Nephron (organoid): ENCODE data around the gene ASGR2.

Experiments
- H3K27ac Mint-ChIP-seq, 3 experiments: 2 replicates each; pipeline ENCODE4 v1.8.0; 2020; ENCODE audit warnings: mixed read lengths in 3 of 3, mild to moderate bottlenecking in 2 of 3, moderate library complexity in 1 of 3
- H3K27me3 Mint-ChIP-seq: 2 replicates; pipeline ENCODE4 v1.8.0; 2021; ENCODE audit warnings: low read depth, mild to moderate bottlenecking, moderate library complexity, mixed read lengths
- H3K36me3 Mint-ChIP-seq: 2 replicates; pipeline ENCODE4 v1.8.0; 2020; ENCODE audit warnings: low read depth, mixed read lengths
- H3K4me1 Mint-ChIP-seq: 2 replicates; pipeline ENCODE4 v1.8.0; 2020; ENCODE audit warnings: mixed read lengths
- H3K4me3 Mint-ChIP-seq, 3 experiments: 2 replicates each; pipeline ENCODE4 v1.8.0; 2020; ENCODE audit warnings: mild to moderate bottlenecking in 3 of 3, mixed read lengths in 3 of 3, moderate library complexity in 2 of 3
- H3K9me3 Mint-ChIP-seq: 2 replicates; pipeline ENCODE4 v1.8.0; 2020; ENCODE audit warnings: mixed read lengths
- TF ChIP-seq, protein P1 (sequence below), 3 experiments: fragments of 200-600 bp; sonication (generic); IDR thresholded peaks; one replicate each; pipeline ENCODE4 v1.5.0; 2021; ENCODE audit warnings: antibody characterized with exemption in 3 of 3; ENCODE audit not compliant: unreplicated experiment in 3 of 3

Gene ASGR2

DNA sequence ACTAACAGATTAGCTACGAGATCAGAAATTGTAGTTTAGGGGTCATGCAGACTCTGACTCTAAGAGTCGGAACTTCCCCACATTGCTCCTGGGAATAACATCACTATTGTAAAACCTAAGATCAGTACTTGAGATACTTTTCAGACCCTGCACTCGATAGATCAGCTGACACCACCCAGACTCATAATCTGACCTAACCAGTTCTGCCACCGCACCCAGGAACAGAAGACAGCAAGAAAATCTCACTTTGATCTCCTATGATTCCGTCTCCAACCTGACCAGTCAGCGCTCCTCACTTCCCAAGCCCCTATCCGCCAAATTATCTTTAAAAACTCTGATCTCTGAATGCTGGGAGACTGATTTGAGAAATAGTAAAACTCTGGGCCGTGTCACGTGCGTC, 27.2 kb upstream of the ASGR2 start:
- Mint-ChIP-seq H3K27me3 (peaks cover 30% of the 10 kb centered on the region), H3K4me1 (peaks cover 3% of the 10 kb centered on the region), H3K27ac (no peak overlapping the region), H3K9me3 (no peaks in the 10 kb centered on the region), H3K4me3 (no peak overlapping the region), H3K36me3 (no peaks in the 10 kb centered on the region)
- TF ChIP-seq, protein P1, sequence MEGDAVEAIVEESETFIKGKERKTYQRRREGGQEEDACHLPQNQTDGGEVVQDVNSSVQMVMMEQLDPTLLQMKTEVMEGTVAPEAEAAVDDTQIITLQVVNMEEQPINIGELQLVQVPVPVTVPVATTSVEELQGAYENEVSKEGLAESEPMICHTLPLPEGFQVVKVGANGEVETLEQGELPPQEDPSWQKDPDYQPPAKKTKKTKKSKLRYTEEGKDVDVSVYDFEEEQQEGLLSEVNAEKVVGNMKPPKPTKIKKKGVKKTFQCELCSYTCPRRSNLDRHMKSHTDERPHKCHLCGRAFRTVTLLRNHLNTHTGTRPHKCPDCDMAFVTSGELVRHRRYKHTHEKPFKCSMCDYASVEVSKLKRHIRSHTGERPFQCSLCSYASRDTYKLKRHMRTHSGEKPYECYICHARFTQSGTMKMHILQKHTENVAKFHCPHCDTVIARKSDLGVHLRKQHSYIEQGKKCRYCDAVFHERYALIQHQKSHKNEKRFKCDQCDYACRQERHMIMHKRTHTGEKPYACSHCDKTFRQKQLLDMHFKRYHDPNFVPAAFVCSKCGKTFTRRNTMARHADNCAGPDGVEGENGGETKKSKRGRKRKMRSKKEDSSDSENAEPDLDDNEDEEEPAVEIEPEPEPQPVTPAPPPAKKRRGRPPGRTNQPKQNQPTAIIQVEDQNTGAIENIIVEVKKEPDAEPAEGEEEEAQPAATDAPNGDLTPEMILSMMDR (IDR thresholded peaks at IDR 0.05; ENCODE audit: unreplicated experiment in 3 of 3) = no peak

DNA sequence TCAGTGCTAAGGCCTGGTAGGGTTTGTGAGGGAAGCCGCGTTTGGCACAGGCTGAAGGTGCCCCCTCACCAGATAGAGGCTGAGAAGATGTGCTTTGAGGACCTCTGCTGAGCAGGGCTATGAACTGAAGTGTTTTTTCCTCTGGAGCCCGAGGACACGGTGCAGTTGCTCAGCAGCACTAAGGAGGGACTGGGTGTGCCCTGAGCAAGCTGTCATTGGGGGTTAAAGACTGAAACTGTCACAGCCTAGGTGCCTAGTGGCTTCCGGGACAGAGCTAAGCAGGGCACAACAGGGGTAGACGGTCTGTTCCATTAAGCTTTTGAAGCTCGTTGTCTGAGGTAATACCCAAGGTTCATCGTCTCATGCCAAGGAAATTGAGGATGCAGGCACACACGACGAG, 24.8 kb upstream of the ASGR2 start:
- Mint-ChIP-seq H3K27me3 (peaks cover 35% of the 10 kb centered on the region), H3K9me3 (no peaks in the 10 kb centered on the region), H3K4me3 (no peak overlapping the region), H3K4me1 (peaks cover 8% of the 10 kb centered on the region), H3K27ac (no peak overlapping the region), H3K36me3 (no peaks in the 10 kb centered on the region)
- TF ChIP-seq, protein P1 (IDR thresholded peaks at IDR 0.05; ENCODE audit: unreplicated experiment in 3 of 3) = no peak

DNA sequence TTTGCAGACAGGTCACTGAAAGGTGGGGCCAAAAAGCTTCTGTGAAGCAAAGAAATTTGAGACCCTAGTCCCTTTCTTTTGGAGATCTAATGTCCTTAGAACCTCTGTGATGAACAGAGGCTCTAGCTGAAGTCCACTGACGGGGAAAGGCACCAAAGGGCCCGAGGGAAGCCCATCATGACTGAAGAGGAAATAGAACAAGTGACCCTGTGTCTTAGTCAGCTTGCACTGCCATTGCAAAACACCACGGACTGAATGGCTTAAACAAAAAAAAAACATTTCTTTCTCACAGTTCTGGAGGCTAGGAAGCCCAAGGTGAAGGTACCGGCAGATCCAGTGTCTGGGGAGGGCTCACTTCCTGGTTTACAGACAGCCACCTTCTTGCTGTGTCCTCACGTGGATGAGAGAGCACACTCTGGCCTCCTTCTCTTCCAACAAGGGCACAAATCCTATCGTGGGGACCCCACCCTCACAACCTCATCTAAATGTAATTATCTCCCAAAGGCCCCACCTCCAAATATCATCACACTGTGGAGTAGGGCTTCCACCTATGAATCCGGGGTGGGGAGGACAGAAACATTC, 24.3 kb upstream of the ASGR2 start:
- Mint-ChIP-seq H3K4me3 (no peak overlapping the region), H3K27me3 (peaks cover 35% of the 10 kb centered on the region), H3K36me3 (no peaks in the 10 kb centered on the region), H3K27ac (no peak overlapping the region), H3K4me1 (peaks cover 8% of the 10 kb centered on the region), H3K9me3 (no peaks in the 10 kb centered on the region)
- TF ChIP-seq, protein P1 (IDR thresholded peaks at IDR 0.05; ENCODE audit: unreplicated experiment in 3 of 3) = no peak

DNA sequence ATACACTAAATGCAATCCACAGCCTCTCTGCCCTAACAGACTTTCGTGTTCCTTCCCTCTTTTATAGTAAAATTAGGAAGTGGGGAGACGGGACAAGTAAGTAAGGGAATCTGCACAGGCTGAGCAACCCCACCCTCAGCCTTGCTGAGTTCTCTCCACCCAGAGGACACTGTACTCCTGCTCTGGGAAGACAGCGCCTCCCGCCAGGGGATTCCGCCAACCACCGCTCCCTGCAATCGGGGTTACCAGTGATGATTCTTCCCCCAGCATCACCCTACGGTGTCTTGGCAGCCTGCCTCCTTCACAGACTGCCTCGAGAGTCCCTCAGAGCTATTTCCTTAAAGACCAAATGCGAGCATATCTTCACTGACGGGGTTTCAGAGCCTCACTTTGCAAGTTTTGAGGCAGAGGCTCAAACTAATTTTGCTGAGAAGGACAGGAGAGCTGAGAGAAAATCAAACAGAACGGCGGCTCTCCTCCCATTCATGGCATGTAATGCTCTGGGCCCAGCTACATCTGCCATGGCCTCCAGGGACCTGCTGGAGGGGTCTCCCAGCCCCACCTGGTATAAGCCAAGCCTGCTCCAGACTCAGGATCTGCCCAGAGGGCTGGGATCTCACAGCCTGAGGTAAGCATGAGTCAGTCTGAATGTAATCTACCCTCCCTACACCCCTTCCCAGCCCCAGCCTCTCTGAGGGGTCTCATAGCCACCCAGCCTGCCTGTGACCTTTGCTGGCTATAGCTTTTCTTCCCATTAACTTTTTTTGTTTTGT, 22.7 kb upstream of the ASGR2 start:
- Mint-ChIP-seq H3K9me3 (no peaks in the 10 kb centered on the region), H3K4me3 (peak overlapping the region in 1 of 3 experiments; percentile 30), H3K36me3 (no peaks in the 10 kb centered on the region), H3K27ac (no peak overlapping the region), H3K4me1 (peaks cover 15% of the 10 kb centered on the region), H3K27me3 (peaks cover 43% of the 10 kb centered on the region)
- TF ChIP-seq, protein P1 (IDR thresholded peaks at IDR 0.05; ENCODE audit: unreplicated experiment in 3 of 3) = no peak

DNA sequence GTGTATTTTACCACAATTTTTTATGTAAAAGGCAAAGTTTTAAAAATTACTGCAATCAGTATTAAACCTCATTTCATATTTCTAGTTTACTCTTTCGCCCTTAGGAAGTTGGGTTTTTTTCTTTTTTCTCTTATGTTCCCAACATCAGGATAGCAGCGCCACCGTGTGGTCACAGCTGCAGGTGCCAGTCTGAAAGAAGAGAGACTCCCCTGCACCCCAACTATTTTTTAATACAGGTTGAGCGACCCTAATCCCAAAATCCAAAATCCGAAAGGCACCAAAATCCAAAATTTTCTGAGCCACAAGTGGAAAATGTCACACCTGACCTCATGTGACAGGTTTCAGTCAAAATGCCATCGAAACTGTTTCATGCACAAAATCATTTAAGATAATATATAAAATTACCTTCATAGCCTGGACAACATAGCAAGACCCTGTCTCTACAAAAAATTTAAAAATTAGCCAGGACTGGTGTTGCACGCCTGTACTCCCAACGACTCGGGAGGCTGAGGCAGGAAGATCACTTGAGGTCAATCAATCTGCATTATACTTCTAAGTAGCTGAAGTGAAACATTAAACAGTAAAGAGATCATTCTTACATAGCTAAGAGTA, 21.8 kb upstream of the ASGR2 start:
- TF ChIP-seq, protein P1 (IDR thresholded peaks at IDR 0.05; ENCODE audit: unreplicated experiment in 3 of 3) = peak; percentile 92 to 96 (median 94)
- peaks cover 16% of the 10 kb centered on the region for H3K4me1 Mint-ChIP-seq
- H3K27me3 Mint-ChIP-seq = peaks cover 41% of the 10 kb centered on the region
- H3K9me3 Mint-ChIP-seq = no peaks in the 10 kb centered on the region
- no peak overlapping the region for H3K4me3 Mint-ChIP-seq
- H3K36me3 Mint-ChIP-seq = no peaks in the 10 kb centered on the region
- H3K27ac Mint-ChIP-seq = peak overlapping the region in 1 of 3 experiments; percentile 63
